GM12865 (cell line): ENCODE results near the gene SERHL2.
"Not testable (repeated sequence)": the region's sequence is repeated elsewhere in the genome, so short reads cannot be mapped to it uniquely, and the experiment has no call there.

ENCODE experiments used
- DNase-seq: peaks from one replicate; pipeline ENCODE4 v3.0.0; 2010; ENCODE audit warnings: low read depth
- H3K4me3 ChIP-seq: 2 replicates; pipeline ENCODE4 v1.5.1; 2011; ENCODE audit warnings: mild to moderate bottlenecking, low read depth, low read length, control low read depth
- TF ChIP-seq, protein P1 (sequence below): IDR thresholded peaks from 2 replicates; pipeline ENCODE4 v1.5.1; 2011; ENCODE audit warnings: low read length, control low read depth, low read depth, inconsistent platforms; ENCODE audit not compliant: insufficient read depth; ENCODE audit errors: missing control alignments

Gene SERHL2

DNA sequence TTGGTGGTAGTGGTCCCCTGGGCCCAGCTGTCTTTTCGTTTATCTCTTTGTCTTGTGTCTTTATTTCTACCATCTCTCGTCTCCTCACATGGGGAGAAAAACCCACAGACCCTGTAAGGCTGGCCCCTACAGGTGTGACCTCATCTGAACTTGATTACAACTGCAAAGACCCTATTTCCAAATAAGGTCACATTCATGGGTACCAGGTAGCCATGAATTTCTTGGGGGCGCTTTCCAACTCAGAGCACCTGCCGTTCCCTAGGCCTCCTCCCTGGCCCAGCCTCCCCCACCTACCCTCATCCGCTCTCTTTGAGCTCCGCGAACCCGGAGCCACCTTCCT, 20.1 kb upstream of the SERHL2 start:
- TF ChIP-seq, protein P1, sequence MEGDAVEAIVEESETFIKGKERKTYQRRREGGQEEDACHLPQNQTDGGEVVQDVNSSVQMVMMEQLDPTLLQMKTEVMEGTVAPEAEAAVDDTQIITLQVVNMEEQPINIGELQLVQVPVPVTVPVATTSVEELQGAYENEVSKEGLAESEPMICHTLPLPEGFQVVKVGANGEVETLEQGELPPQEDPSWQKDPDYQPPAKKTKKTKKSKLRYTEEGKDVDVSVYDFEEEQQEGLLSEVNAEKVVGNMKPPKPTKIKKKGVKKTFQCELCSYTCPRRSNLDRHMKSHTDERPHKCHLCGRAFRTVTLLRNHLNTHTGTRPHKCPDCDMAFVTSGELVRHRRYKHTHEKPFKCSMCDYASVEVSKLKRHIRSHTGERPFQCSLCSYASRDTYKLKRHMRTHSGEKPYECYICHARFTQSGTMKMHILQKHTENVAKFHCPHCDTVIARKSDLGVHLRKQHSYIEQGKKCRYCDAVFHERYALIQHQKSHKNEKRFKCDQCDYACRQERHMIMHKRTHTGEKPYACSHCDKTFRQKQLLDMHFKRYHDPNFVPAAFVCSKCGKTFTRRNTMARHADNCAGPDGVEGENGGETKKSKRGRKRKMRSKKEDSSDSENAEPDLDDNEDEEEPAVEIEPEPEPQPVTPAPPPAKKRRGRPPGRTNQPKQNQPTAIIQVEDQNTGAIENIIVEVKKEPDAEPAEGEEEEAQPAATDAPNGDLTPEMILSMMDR = no peak
- DNase-seq = no peak

DNA sequence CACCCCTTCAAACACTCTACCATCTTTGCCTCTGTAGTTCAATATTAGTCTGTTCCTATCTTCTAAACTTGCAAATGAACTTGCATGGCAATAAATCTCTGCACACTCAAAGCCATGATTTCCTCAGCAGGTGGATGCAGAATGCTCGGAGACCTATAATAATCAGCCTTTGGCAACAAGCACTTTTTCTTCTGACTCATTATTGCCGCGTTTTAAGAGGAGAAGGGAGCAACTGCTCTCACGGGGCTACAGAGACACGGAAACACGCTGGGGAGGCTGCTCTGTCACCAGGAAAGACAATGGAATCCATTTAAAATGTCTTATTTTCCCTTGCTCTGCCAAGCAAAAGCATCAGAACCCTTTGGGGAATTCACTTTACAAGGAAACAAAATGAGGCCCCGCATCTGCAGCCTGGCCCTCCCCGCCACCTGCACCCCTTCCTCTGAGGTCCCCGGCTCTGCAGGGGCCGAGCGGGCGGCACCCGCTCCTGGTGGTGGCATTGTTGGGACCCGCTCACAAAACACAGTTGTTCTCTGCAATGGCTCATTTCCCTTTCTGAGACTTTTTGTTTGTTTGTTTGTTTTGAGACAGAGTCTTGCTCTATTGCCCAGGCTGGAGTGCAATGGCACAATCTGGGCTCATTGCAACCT, 18.5 kb upstream of the SERHL2 start:
- not testable (repeated sequence) for DNase-seq, H3K4me3 ChIP-seq

More for the DNA sequence above, 20.1 kb upstream of the SERHL2 start:
- peak overlapping the region; percentile 49 for H3K4me3 ChIP-seq

DNA sequence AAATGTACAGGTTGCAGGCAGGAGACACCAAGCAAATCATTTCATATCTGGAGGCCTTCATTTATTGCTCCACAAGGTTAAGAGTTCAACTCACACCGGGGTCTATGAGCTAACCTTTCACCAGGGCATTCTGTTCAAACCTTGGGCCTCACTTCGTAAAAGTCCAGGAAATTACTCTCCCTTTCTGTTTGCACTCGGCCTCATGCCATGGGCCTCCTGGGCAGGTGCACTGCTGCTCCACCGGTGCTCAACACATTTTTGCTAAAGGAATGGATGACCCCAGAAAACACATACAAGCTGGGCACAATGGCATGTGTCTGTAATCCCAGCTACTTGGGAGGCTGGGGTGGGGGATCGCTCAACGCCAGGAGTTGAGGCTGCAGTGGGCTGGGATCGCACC, 17.6 kb upstream of the SERHL2 start:
- TF ChIP-seq, protein P1 = no peak
- H3K4me3 ChIP-seq = no peak overlapping the region
- no peak for DNase-seq

DNA sequence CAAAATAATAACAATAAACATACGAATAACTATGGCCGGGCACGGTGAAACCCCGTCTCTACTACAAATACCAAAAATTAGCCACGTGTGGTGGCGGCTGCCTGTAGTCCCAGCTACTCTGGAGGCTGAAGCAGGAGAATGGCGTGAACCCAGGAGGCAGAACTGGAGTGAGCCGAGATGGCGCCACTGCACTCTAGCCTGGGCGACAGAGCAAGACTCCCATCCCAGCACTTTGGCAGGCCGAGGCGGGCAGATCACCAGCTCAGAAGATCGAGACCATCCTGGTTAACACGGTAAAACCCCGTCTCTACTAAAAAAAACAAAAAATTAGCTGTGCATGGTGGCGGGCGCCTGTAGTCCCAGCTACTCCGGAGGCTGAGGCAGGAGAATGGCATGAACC, 17.1 kb upstream of the SERHL2 start:
- not testable (repeated sequence) for DNase-seq, H3K4me3 ChIP-seq

DNA sequence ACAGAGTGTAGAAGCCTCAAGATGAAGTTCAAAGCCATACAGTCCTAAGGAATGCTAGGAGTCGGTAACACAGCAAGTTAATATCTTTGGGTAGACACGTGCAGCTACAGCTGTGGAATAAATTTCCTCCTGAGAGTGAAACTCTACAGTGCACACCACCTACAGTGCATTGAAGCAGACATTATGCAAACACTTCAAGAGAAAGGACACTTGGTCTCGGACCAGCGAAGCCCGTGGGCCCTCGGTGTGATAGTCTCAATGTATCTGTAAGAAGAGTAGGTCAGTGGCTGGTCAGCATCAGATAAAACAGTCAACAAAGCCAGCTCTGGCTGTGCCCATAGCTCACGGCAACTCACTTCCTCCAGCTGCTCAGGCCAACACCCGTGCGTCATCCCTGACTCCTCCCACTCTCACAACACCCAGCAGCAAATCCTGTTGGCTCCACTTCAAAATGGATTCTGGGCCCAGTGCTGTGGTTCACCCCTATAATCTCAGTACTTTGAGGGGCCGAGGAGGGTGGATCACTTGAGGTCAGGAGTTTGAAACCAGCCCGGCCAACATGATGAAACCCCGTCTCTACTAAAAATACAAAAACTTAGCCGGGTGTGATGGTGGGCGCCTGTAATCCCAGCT, 16.4 kb upstream of the SERHL2 start:
- DNase-seq = peak; percentile 69
- H3K4me3 ChIP-seq = peak overlapping the region; percentile 19; the same call in 1 of the 2 replicates

DNA sequence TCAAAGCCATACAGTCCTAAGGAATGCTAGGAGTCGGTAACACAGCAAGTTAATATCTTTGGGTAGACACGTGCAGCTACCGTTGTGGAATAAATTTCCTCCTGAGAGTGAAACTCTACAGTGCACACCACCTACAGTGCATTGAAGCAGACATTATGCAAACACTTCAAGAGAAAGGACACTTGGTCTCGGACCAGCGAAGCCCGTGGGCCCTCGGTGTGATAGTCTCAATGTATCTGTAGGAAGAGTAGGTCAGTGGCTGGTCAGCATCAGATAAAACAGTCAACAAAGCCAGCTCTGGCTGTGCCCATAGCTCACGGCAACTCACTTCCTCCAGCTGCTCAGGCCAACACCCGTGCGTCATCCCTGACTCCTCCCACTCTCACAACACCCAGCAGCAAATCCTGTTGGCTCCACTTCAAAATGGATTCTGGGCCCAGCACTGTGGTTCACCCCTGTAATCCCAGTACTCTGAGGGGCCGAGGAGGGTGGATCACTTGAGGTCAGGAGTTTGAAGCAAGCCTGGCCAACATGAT, 14.5 kb upstream of the SERHL2 start:
- peak; percentile 53 for DNase-seq
- H3K4me3 ChIP-seq = not testable (repeated sequence)

DNA sequence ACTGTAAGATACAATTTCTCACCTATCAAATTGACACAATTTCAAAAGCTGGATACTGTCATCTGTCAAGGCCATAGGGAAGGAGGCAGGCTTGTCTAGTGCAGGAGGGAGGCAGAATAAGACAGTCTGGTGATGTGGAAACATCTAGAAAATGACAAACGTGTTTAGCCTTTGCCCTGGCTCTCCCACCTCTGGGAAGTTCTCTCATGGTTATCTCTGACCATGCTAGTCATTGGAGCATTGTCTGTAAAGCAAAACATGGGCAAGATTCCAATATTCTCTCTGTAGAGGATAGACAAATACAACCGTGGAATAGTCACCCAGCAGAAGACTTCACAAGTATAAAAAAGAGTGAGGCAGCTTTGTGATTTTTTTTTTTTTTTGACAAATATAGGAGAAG, 9.1 kb upstream of the SERHL2 start:
- no peak for DNase-seq
- H3K4me3 ChIP-seq = no peak overlapping the region
- TF ChIP-seq, protein P1 = no peak

DNA sequence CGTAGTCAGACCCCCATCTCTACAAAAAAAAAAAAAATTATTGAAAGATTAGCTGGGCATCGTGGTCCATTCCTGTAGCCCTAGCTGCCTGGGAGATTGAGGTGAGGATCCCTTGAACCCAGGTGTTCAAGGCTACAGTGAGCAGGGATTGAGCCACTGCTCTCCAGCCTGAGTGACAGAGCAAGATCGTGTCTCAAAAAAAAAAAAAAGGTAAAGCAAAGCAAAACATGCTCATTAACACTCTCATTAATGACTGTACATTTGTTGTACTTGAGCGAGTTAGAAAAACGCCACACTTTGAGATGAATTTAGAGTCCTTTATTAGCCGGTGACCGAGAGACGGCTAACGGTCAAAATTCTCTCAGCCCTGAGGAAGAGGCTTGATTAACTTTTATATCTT, 6.2 kb upstream of the SERHL2 start:
- H3K4me3 ChIP-seq = no peak overlapping the region
- no peak for DNase-seq
- TF ChIP-seq, protein P1 = no peak

DNA sequence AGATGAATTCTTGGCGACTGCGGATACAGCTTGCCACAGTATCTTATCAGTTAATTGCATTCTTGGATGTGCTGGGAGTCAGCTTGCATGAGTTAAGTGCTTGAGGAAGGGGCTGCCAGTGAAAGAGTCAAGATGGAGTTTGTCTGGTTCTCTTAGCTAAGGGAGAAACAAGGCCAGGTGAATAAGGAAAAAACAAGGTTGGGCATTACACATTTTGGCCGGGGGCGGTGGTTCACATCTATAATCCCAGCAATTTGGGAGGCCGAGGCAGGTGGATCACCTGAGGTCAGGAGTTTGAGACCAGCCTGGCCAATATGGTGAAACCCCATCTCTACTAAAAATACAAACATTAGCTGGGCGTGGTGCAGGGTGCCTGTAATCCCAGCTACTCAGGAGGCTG, 5.6 kb upstream of the SERHL2 start:
- H3K4me3 ChIP-seq = not testable (repeated sequence)

More for the DNA sequence above, 5.6 kb upstream of the SERHL2 start:
- DNase-seq = not testable (repeated sequence)
